Activated CD8-positive, alpha-beta memory T cell treated with anti-CD3 and anti-CD28 coated beads for 4 hours (primary cell): ENCODE measurements around the gene MAD1L1.
"Not testable (repeated sequence)": the region's sequence is repeated elsewhere in the genome, so short reads cannot be mapped to it uniquely, and the experiment has no call there.

Experiments
- DNase-seq, 2 donors: peaks; one replicate each; pipeline ENCODE4 v3.0.0-alpha.2; 2020; ENCODE audit warnings: low read depth in 2 of 2

MAD1L1 gene

GRCh38 chr7:2048006-2048405 lies 184.7 kb downstream of the MAD1L1 start:
- DNase-seq, result no peak

- no peak for DNase-seq
These were observed 185.9 kb downstream of the MAD1L1 start for GRCh38 chr7:2046581-2047565.

- DNase-seq, result no peak
These were observed 187.0 kb downstream of the MAD1L1 start for GRCh38 chr7:2045559-2046405.

- DNase-seq, result no peak
These were observed 187.8 kb downstream of the MAD1L1 start for GRCh38 chr7:2044883-2045471.

GRCh38 chr7:2044311-2044882 lies 188.3 kb downstream of the MAD1L1 start:
- DNase-seq, result no peak

- DNase-seq, result no peak
These were observed 189.3 kb downstream of the MAD1L1 start for GRCh38 chr7:2043316-2044039.

GRCh38 chr7:2042650-2043049 lies 190.1 kb downstream of the MAD1L1 start:
- DNase-seq, result no peak

GRCh38 chr7:2041496-2042367 lies 191.0 kb downstream of the MAD1L1 start:
- no peak for DNase-seq

GRCh38 chr7:2040893-2041270 lies 191.9 kb downstream of the MAD1L1 start:
- DNase-seq, result no peak

- DNase-seq, result no peak
These were observed 192.4 kb downstream of the MAD1L1 start for GRCh38 chr7:2040201-2040892.

- DNase-seq, result no peak
These were observed 193.6 kb downstream of the MAD1L1 start for GRCh38 chr7:2038931-2039728.

GRCh38 chr7:2037808-2038522 lies 194.8 kb downstream of the MAD1L1 start:
- DNase-seq, result no peak

- peak in 1 of 2 donors; percentile 20 for DNase-seq
These were observed 195.4 kb downstream of the MAD1L1 start for GRCh38 chr7:2037301-2037807.

GRCh38 chr7:2036786-2037185 lies 196.0 kb downstream of the MAD1L1 start:
- DNase-seq, result no peak

- not testable (repeated sequence) for DNase-seq
These were observed 196.5 kb downstream of the MAD1L1 start for GRCh38 chr7:2036201-2036600.

- no peak for DNase-seq
These were observed 198.2 kb downstream of the MAD1L1 start for GRCh38 chr7:2034291-2035201.
